ENCODE results near the gene PARS2. TPM values are rescaled to one million over a fixed set of nuclear protein-coding genes. Genes with fewer than 3 reads are reported as not detected.

The PARS2 gene
- total and polyA plus RNA-seq, 8 donors: 0.61 to 3.6 (median 1.9) TPM

- Histone ChIP-seq H3K9me3 (no peaks in the 10 kb centered on the region), H3K36me3 (no peaks in the 10 kb centered on the region), H3K4me3 (peak within 1 kb of the TSS; percentile 76 to 90 (median 83)), H3K27me3 (no peaks in the 10 kb centered on the region), H3K4me1 (peaks cover 0 to 3% (median 0%) of the 10 kb centered on the region in 3 donors), H3K27ac (peak within 1 kb of the TSS; percentile 13 to 56 (median 48))
- peak; percentile 68 to 94 (median 86) for DNase-seq
- ATAC-seq: peak; percentile 100
- intact Hi-C loops (cut with DNase I): no loop called here
- WGBS, 2 donors: 1% methylated on average over 51 of the region's 51 CpGs
- no peak for FAIRE-seq
- TF ChIP-seq CTCF (IDR thresholded peaks at IDR 0.05): no peak
Measured at GRCh38 chr1:54715493-54716298, 48.6 kb downstream of the PARS2 start, which contains the start of gene TTC4. TTC4 (plus strand) TSS chr1:54715861; CDS start chr1:54715909, 48 bp downstream.

GRCh38 chr1:54714881-54715492, 49.3 kb downstream of the PARS2 start:
- H3K27me3 ChIP-seq: no peaks in the 10 kb centered on the region
- ATAC-seq: peak in 2 of 4 donors; percentile 4 to 11
- no peak for DNase-seq
- peak overlapping the region; percentile 76 to 90 (median 83) for H3K4me3 ChIP-seq
- H3K9me3 ChIP-seq: no peaks in the 10 kb centered on the region
- no peaks in the 10 kb centered on the region for H3K36me3 ChIP-seq
- intact Hi-C loops (cut with DNase I): no loop called here
- H3K4me1 ChIP-seq: peaks cover 0 to 3% (median 0%) of the 10 kb centered on the region in 3 donors
- no peak for TF ChIP-seq CTCF (IDR thresholded peaks at IDR 0.05)
- H3K27ac ChIP-seq: peak overlapping the region in 3 of 4 donors; percentile 43 to 56 (median 54)
- WGBS, 2 donors: 91 to 96% methylated on average over 7 of the region's 7 CpGs
- FAIRE-seq: no peak

GRCh38 chr1:54711536-54711935, 52.8 kb downstream of the PARS2 start:
- no peak overlapping the region for H3K27ac ChIP-seq
- H3K9me3 ChIP-seq: no peaks in the 10 kb centered on the region
- DNase-seq (no peak), FAIRE-seq (no peak), ATAC-seq (no peak)
- H3K4me3 ChIP-seq: no peak overlapping the region
- no peak for TF ChIP-seq CTCF (IDR thresholded peaks at IDR 0.05)
- H3K4me1 ChIP-seq: peaks cover 0 to 2% (median 0%) of the 10 kb centered on the region in 3 donors
- 80 to 88% methylated on average over 10 of the region's 10 CpGs for WGBS, 2 donors
- H3K27me3 ChIP-seq: no peaks in the 10 kb centered on the region
- H3K36me3 ChIP-seq: no peaks in the 10 kb centered on the region
- intact Hi-C loops (cut with DNase I): no loop called here

- TF ChIP-seq CTCF (IDR thresholded peaks at IDR 0.05): no peak
- intact Hi-C loops (cut with DNase I): no loop called here
- ATAC-seq: no peak
- Histone ChIP-seq H3K36me3 (no peaks in the 10 kb centered on the region), H3K27me3 (no peaks in the 10 kb centered on the region), H3K4me1 (no peaks in the 10 kb centered on the region), H3K27ac (no peak overlapping the region), H3K9me3 (no peaks in the 10 kb centered on the region), H3K4me3 (no peak overlapping the region)
- no peak for FAIRE-seq
- DNase-seq: no peak
- 50 to 70% methylated on average over 6 of the region's 6 CpGs for WGBS, 2 donors
Measured at GRCh38 chr1:54710841-54711240, 53.5 kb downstream of the PARS2 start.
